Coronary artery (tissue), 2 donors: ENCODE results near the gene PARD3.
"Not testable (repeated sequence)": the region's sequence is repeated elsewhere in the genome, so short reads cannot be mapped to it uniquely, and the experiment has no call there.

Source experiments
- DNase-seq: peaks from one replicate; pipeline ENCODE4 v3.0.0-alpha.2; 2017; ENCODE audit warnings: low spot score
- H3K27ac ChIP-seq, 2 donors: fragments of 200-600 bp; sonication (generic); one replicate each; pipeline ENCODE4 v1.5.1; 2016 to 2019
- H3K4me3 ChIP-seq: fragments of 200-600 bp; sonication (generic); 2 replicates; pipeline ENCODE4 v1.5.1; 2016; ENCODE audit warnings: mild to moderate bottlenecking, moderate library complexity
- CTCF ChIP-seq: fragments of 200-600 bp; sonication (generic); IDR thresholded peaks from one replicate; pipeline ENCODE4 v1.5.1; 2019; ENCODE audit warnings: antibody characterized with exemption

The PARD3 gene

GRCh38 chr10:34711500-34711899 lies 103.6 kb downstream of the PARD3 start:
- Histone ChIP-seq H3K4me3 (no peak overlapping the region), H3K27ac (peak overlapping the region in 1 of 2 donors; percentile 6)
- no peak for TF ChIP-seq CTCF
- no peak for DNase-seq

DNA sequence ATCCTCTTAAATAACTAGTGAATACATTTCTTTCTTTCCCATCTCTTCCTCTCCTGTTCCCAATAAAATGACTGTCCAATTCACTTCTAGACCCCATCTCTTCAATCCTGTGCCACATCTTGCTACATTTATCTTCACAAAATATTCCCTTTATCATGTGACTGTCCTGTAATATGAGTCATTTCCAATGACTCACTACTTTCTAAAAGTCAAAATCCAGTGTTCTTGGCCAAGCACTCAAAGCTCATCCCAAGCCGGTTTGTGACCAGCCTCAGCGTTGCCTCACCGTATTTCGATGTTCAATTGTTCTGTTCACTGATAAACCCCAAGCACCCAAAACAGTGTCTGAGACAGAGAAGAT lies 104.7 kb downstream of the PARD3 start:
- Histone ChIP-seq H3K4me3 (peak overlapping the region; percentile 18), H3K27ac (peak overlapping the region in 1 of 2 donors; percentile 60)
- DNase-seq = no peak
- TF ChIP-seq CTCF = no peak

- DNase-seq = no peak
- Histone ChIP-seq H3K27ac (peak overlapping the region in 1 of 2 donors; percentile 41), H3K4me3 (no peak overlapping the region)
- no peak for TF ChIP-seq CTCF
Observed at GRCh38 chr10:34709637-34710390, 105.3 kb downstream of the PARD3 start.

- no peak for DNase-seq
- peak overlapping the region in 1 of 2 donors; percentile 47 for H3K27ac ChIP-seq
- no peak overlapping the region for H3K4me3 ChIP-seq
- TF ChIP-seq CTCF = no peak
Observed at GRCh38 chr10:34707656-34708055, 107.4 kb downstream of the PARD3 start.

- not testable (repeated sequence) for H3K27ac ChIP-seq, H3K4me3 ChIP-seq
Observed at GRCh38 chr10:34706992-34707391, 108.1 kb downstream of the PARD3 start.

DNA sequence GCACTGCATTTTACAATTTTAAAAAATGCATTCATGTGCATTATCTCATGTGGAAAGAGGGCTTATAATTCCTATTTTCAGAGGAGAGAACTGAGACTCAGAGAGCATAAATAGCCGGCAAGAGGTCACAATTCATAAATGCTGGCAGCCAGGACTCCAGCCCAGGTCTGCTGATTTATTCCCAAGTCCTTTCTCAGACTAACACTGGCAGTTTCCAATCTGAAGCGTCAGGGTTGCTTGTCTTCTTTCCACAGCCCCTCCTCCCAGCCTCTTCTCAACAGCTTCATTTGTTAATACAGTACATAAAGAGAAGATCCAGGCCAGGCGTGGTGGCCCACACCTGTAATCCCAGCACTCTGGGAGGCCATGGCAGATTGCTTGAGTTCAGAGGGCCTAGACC lies 108.9 kb downstream of the PARD3 start:
- no peak for DNase-seq
- H3K27ac ChIP-seq = peak overlapping the region in 1 of 2 donors; percentile 34
- TF ChIP-seq CTCF = no peak
- H3K4me3 ChIP-seq = no peak overlapping the region

More at GRCh38 chr10:34706992-34707391, 108.1 kb downstream of the PARD3 start:
- DNase-seq = not testable (repeated sequence)

GRCh38 chr10:34705563-34705962 lies 109.5 kb downstream of the PARD3 start:
- no peak overlapping the region for H3K4me3 ChIP-seq
- peak overlapping the region in 1 of 2 donors; percentile 34 for H3K27ac ChIP-seq
- TF ChIP-seq CTCF = no peak
- no peak for DNase-seq
